HEK293 (cell line): Measurements from ENCODE around the gene NDST1.

ENCODE experiments used
- CTCF ChIA-PET: fragments of 350-600 bp; formaldehyde crosslinking; extraction: SDS; loops from one replicate; lab custom pipeline; 2021; ENCODE audit warnings: antibody characterized with exemption; lab: Yijun Ruan, JAX
- POLR2A ChIA-PET: fragments of 300-600 bp; formaldehyde crosslinking; extraction: SDS; loops from one replicate; lab custom pipeline; 2020; ENCODE audit warnings: antibody characterized with exemption, inconsistent platforms; lab: Yijun Ruan, JAX
- H3K27ac ChIP-seq: fragments of 200-500 bp; sonication (Bioruptor generic); 2 replicates; pipeline ENCODE4 v1.5.1; 2014; ENCODE audit warnings: low read depth, low read length, control low read depth, inconsistent platforms; ENCODE audit errors: extremely low read depth
- H3K36me3 ChIP-seq, 2 experiments: fragments of 200-500 bp in 1 of 2; sonication (Bioruptor generic) in 1 of 2; 1 replicate in 1 of 2; 2 replicates in 1 of 2; pipeline ENCODE4 v1.5.1; 2014 to 2017; ENCODE audit warnings: inconsistent platforms in 2 of 2, low read length in 2 of 2; ENCODE audit not compliant: control insufficient read depth in 2 of 2, insufficient read depth in 1 of 2
- H3K4me1 ChIP-seq: fragments of 200-500 bp; sonication (Bioruptor generic); 2 replicates; pipeline ENCODE4 v1.5.1; 2014; ENCODE audit warnings: mild to moderate bottlenecking, low read length, inconsistent platforms; ENCODE audit not compliant: control insufficient read depth, insufficient read depth
- H3K4me3 ChIP-seq: 2 replicates; pipeline ENCODE4 v1.5.1; 2011; ENCODE audit warnings: low read depth, mild to moderate bottlenecking, control low read depth, low read length, moderate library complexity
- H3K9me3 ChIP-seq: fragments of 200-500 bp; sonication (Bioruptor generic); 2 replicates; pipeline ENCODE4 v1.5.1; 2014; ENCODE audit warnings: low read depth, low read length, inconsistent platforms; ENCODE audit not compliant: control insufficient read depth, insufficient read depth
- KLF16 ChIP-seq: fragments of 450-650 bp; formaldehyde crosslinking; IDR thresholded peaks from 2 replicates; pipeline ENCODE4 v1.5.1; 2017; ENCODE audit warnings: missing biosample characterization, missing genetic modification characterization
- MZF1 ChIP-seq: fragments of 450-650 bp; formaldehyde crosslinking; IDR thresholded peaks from 2 replicates; pipeline ENCODE4 v1.5.1; 2017; ENCODE audit warnings: missing biosample characterization, missing genetic modification characterization, borderline replicate concordance
- OVOL3 ChIP-seq: fragments of 450-650 bp; formaldehyde crosslinking; IDR thresholded peaks from 2 replicates; pipeline ENCODE4 v1.5.1; 2016; ENCODE audit warnings: missing biosample characterization, missing genetic modification characterization
- PATZ1 ChIP-seq: fragments of 450-650 bp; formaldehyde crosslinking; IDR thresholded peaks from 2 replicates; pipeline ENCODE4 v1.5.1; 2016; ENCODE audit warnings: missing biosample characterization, missing genetic modification characterization
- REST ChIP-seq: fragments of 450-650 bp; formaldehyde crosslinking; IDR thresholded peaks from 2 replicates; pipeline ENCODE4 v1.5.1; 2016; ENCODE audit warnings: missing biosample characterization, missing genetic modification characterization
- ZBTB17 ChIP-seq: fragments of 450-650 bp; formaldehyde crosslinking; IDR thresholded peaks from 2 replicates; pipeline ENCODE4 v1.5.1; 2016; ENCODE audit warnings: missing biosample characterization, missing genetic modification characterization
- ZBTB20 ChIP-seq: fragments of 450-650 bp; formaldehyde crosslinking; IDR thresholded peaks from 2 replicates; pipeline ENCODE4 v1.5.1; 2016; ENCODE audit warnings: missing biosample characterization, missing genetic modification characterization
- ZBTB48 ChIP-seq: fragments of 450-650 bp; formaldehyde crosslinking; IDR thresholded peaks from 2 replicates; pipeline ENCODE4 v1.5.1; 2016; ENCODE audit warnings: missing biosample characterization, missing genetic modification characterization
- ZFP37 ChIP-seq: fragments of 450-650 bp; formaldehyde crosslinking; IDR thresholded peaks from 2 replicates; pipeline ENCODE4 v1.5.1; 2016; ENCODE audit warnings: missing biosample characterization, missing genetic modification characterization
- ZFP69B ChIP-seq: fragments of 450-650 bp; formaldehyde crosslinking; IDR thresholded peaks from 2 replicates; pipeline ENCODE4 v1.5.1; 2016; ENCODE audit warnings: missing biosample characterization, missing genetic modification characterization
- ZIC2 ChIP-seq: fragments of 450-650 bp; formaldehyde crosslinking; IDR thresholded peaks from 2 replicates; pipeline ENCODE4 v1.5.1; 2016; ENCODE audit warnings: missing biosample characterization, missing genetic modification characterization
- ZNF121 ChIP-seq: fragments of 450-650 bp; formaldehyde crosslinking; IDR thresholded peaks from 2 replicates; pipeline ENCODE4 v1.5.1; 2016; ENCODE audit warnings: missing biosample characterization, missing genetic modification characterization
- ZNF132 ChIP-seq: fragments of 450-650 bp; formaldehyde crosslinking; IDR thresholded peaks from 2 replicates; pipeline ENCODE4 v1.5.1; 2017; ENCODE audit warnings: missing biosample characterization, missing genetic modification characterization, borderline replicate concordance
- ZNF184 ChIP-seq: fragments of 450-650 bp; IDR thresholded peaks from 2 replicates; pipeline ENCODE4 v1.5.1; 2018; ENCODE audit warnings: missing biosample characterization, mild to moderate bottlenecking, missing genetic modification characterization
- ZNF2 ChIP-seq: fragments of 450-650 bp; formaldehyde crosslinking; IDR thresholded peaks from 2 replicates; pipeline ENCODE4 v1.5.1; 2016; ENCODE audit warnings: missing biosample characterization, missing genetic modification characterization
- ZNF214 ChIP-seq: fragments of 450-650 bp; formaldehyde crosslinking; IDR thresholded peaks from 2 replicates; pipeline ENCODE4 v1.5.1; 2017; ENCODE audit warnings: missing biosample characterization, mild to moderate bottlenecking, missing genetic modification characterization, borderline replicate concordance
- ZNF398 ChIP-seq: fragments of 450-650 bp; formaldehyde crosslinking; IDR thresholded peaks from 2 replicates; pipeline ENCODE4 v1.5.1; 2017; ENCODE audit warnings: missing biosample characterization, missing genetic modification characterization
- ZNF558 ChIP-seq: fragments of 450-650 bp; formaldehyde crosslinking; IDR thresholded peaks from 2 replicates; pipeline ENCODE4 v1.5.1; 2016; ENCODE audit warnings: missing biosample characterization, missing genetic modification characterization
- ZNF596 ChIP-seq: fragments of 450-650 bp; IDR thresholded peaks from 2 replicates; pipeline ENCODE4 v1.5.0; 2018; ENCODE audit warnings: missing biosample characterization, mild to moderate bottlenecking, missing genetic modification characterization, moderate library complexity
- ZNF600 ChIP-seq: fragments of 450-650 bp; formaldehyde crosslinking; IDR thresholded peaks from 2 replicates; pipeline ENCODE4 v1.5.1; 2016; ENCODE audit warnings: missing biosample characterization, missing genetic modification characterization
- ZNF629 ChIP-seq: fragments of 450-650 bp; formaldehyde crosslinking; IDR thresholded peaks from 2 replicates; pipeline ENCODE4 v1.5.1; 2017; ENCODE audit warnings: missing biosample characterization, missing genetic modification characterization
- ZNF654 ChIP-seq: fragments of 450-650 bp; formaldehyde crosslinking; IDR thresholded peaks from 2 replicates; pipeline ENCODE4 v1.5.1; 2016; ENCODE audit warnings: low read depth, missing biosample characterization, missing genetic modification characterization
- ZNF670 ChIP-seq: fragments of 450-650 bp; formaldehyde crosslinking; IDR thresholded peaks from 2 replicates; pipeline ENCODE4 v1.5.1; 2016; ENCODE audit warnings: missing biosample characterization, missing genetic modification characterization, low read depth
- ZNF785 ChIP-seq: fragments of 450-650 bp; formaldehyde crosslinking; IDR thresholded peaks from 2 replicates; pipeline ENCODE4 v1.5.1; 2016; ENCODE audit warnings: missing biosample characterization, missing genetic modification characterization
- ZNF792 ChIP-seq: fragments of 450-650 bp; formaldehyde crosslinking; IDR thresholded peaks from 2 replicates; pipeline ENCODE4 v1.5.1; 2016; ENCODE audit warnings: missing biosample characterization, missing genetic modification characterization
- ZSCAN16 ChIP-seq: fragments of 450-650 bp; formaldehyde crosslinking; IDR thresholded peaks from 2 replicates; pipeline ENCODE4 v1.5.1; 2016; ENCODE audit warnings: missing biosample characterization, missing genetic modification characterization
- TF ChIP-seq, protein P1 (sequence below): fragments of 450-650 bp; formaldehyde crosslinking; IDR thresholded peaks from 2 replicates; pipeline ENCODE4 v1.5.1; 2017; ENCODE audit warnings: missing biosample characterization, missing genetic modification characterization

The NDST1 gene

GRCh38 chr5:150514708-150515211, 6.8 kb downstream of the NDST1 start (continued):
- TF ChIP-seq PATZ1 (tag by site-specific recombination): 0 out of 2 replicates have a peak, but pooled peaks have one; percentile 25
- no peak for TF ChIP-seq OVOL3 (tag by site-specific recombination)
- TF ChIP-seq ZBTB20 (tag by site-specific recombination): no peak
- TF ChIP-seq ZNF2 (tag by site-specific recombination): no peak
- no peak for TF ChIP-seq ZNF670 (tag by site-specific recombination)
- TF ChIP-seq ZNF792 (tag by site-specific recombination): no peak

DNA sequence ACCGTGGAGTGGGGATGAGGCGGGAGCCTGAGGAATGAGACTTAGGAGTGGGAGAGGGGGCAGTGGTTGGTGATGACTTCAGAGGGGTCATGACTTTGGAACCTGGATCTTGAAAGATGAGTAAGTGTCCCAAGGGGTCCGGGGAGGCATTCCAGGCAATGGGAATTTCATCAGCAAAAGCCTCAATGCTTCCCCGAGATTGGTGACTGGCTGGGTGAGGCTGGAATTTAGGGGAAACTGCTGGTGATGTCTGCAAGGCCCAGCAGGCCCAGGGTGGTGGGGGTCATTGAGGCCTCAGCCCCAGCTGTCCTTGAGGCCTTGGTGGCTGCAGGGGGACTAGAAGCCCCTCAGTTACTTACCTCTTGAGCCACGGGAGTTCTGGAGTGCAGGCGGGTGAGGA, 7.5 kb downstream of the NDST1 start:
- H3K4me3 ChIP-seq: no peak overlapping the region
- peaks cover 3 to 4% of the 10 kb centered on the region in 2 experiments; a peak in 2 of 3 replicates for H3K36me3 ChIP-seq
- no peak overlapping the region for H3K27ac ChIP-seq
- CTCF ChIA-PET: interaction anchor here (1.0 to 2.0 kb wide), 4 partner anchors 29 to 65 kb away, joined by 3 to 7 read pairs (median 6); no protein-coding TSS in a partner anchor
- no peaks in the 10 kb centered on the region for H3K9me3 ChIP-seq
- peaks cover 36% of the 10 kb centered on the region for H3K4me1 ChIP-seq
- POLR2A ChIA-PET: interaction anchor here (1.0 to 1.7 kb wide), 3 partner anchors 29 to 65 kb away, joined by 3 to 4 read pairs (median 3); no protein-coding TSS in a partner anchor
- 0 out of 2 replicates have a peak, but pooled peaks have one; percentile 25 for TF ChIP-seq ZNF398
- no peak for TF ChIP-seq ZNF654
- no peak for TF ChIP-seq ZSCAN16
- no peak for TF ChIP-seq KLF16 (tag by site-specific recombination)
- TF ChIP-seq ZNF629 (tag by site-specific recombination): no peak
- no peak for TF ChIP-seq ZNF558 (tag by site-specific recombination)
- TF ChIP-seq REST (tag by site-specific recombination): no peak
- TF ChIP-seq ZFP69B (tag by site-specific recombination): no peak
- TF ChIP-seq, all 188 proteins: peak for 1

GRCh38 chr5:150516011-150516410, 8.1 kb downstream of the NDST1 start:
- ChIA-PET POLR2A (interaction anchor here (0.5 to 1.7 kb wide), 6 partner anchors 18 to 512 kb away, joined by 3 to 5 read pairs (median 4); no protein-coding TSS in a partner anchor), CTCF (interaction anchor here (0.5 to 2.0 kb wide), 7 partner anchors 10 to 522 kb away, joined by 3 to 7 read pairs (median 4); no protein-coding TSS in a partner anchor)
- Histone ChIP-seq H3K27ac (no peak overlapping the region), H3K4me3 (no peak overlapping the region), H3K4me1 (peaks cover 32% of the 10 kb centered on the region), H3K36me3 (peaks cover 3 to 8% of the 10 kb centered on the region in 2 experiments; a peak in 2 of 3 replicates), H3K9me3 (no peaks in the 10 kb centered on the region)
- TF ChIP-seq ZNF132 (no peak), ZNF785 (no peak), ZNF596 (no peak), MZF1 (no peak), ZNF121 (tag by site-specific recombination) (no peak), ZFP37 (tag by site-specific recombination) (no peak), ZNF214 (tag by site-specific recombination) (no peak), ZBTB17 (tag by site-specific recombination) (peak; percentile 34; the same call in 1 of the 2 replicates), ZNF600 (tag by site-specific recombination) (peak; percentile 43; the same call in 1 of the 2 replicates), ZNF184 (tag by site-specific recombination) (no peak), ZIC2 (peak; percentile 89), ZBTB48 (tag by site-specific recombination) (peak; percentile 95)
- TF ChIP-seq, protein P1, sequence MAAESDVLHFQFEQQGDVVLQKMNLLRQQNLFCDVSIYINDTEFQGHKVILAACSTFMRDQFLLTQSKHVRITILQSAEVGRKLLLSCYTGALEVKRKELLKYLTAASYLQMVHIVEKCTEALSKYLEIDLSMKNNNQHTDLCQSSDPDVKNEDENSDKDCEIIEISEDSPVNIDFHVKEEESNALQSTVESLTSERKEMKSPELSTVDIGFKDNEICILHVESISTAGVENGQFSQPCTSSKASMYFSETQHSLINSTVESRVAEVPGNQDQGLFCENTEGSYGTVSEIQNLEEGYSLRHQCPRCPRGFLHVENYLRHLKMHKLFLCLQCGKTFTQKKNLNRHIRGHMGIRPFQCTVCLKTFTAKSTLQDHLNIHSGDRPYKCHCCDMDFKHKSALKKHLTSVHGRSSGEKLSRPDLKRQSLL (tag by site-specific recombination): no peak
